ENCODE results near the gene PLA2G2D.

Gene PLA2G2D

DNA sequence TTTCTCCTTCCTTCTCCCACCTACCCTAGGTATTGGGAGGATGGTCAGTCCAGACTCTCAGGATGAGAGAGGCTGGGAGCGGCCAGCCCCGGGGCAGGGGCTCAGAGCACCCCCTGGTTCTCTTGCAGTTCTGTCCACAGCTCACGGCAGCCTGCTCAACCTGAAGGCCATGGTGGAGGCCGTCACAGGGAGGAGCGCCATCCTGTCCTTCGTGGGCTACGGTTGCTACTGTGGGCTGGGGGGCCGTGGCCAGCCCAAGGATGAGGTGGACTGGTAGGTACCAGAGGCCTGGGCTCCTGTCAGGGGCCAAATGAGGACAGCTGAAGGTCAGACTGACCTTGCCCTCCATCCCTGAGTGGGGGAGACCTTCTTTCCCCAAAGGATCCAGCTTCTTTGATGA, 24.0 kb upstream of the PLA2G2D start:
- ATAC-seq = no peak
- no peak for TF ChIP-seq SNAI2 (CRISPR knock-in tag; IDR thresholded peaks at IDR 0.05)
- no peak for TF ChIP-seq ZFP30 (CRISPR knock-in tag; IDR thresholded peaks at IDR 0.05)
- TF ChIP-seq ZNF70 (CRISPR knock-in tag; IDR thresholded peaks at IDR 0.05) = no peak
- TF ChIP-seq PPARA (CRISPR knock-in tag; IDR thresholded peaks at IDR 0.05; ENCODE audit: borderline replicate concordance) = no peak
- no peak for TF ChIP-seq PATZ1 (CRISPR knock-in tag; IDR thresholded peaks at IDR 0.05; ENCODE audit: borderline replicate concordance)
- no peak for TF ChIP-seq ZC3H10 (CRISPR knock-in tag; IDR thresholded peaks at IDR 0.05)
- TF ChIP-seq POU6F1 (CRISPR knock-in tag; IDR thresholded peaks at IDR 0.05; ENCODE audit: borderline replicate concordance, low read depth) = no peak
- no peak for TF ChIP-seq ZNF565 (CRISPR knock-in tag; conservative IDR thresholded peaks at IDR 0.05; ENCODE audit: low read depth)
- TF ChIP-seq ZNF8 (CRISPR knock-in tag; IDR thresholded peaks at IDR 0.05) = no peak
- TF ChIP-seq ZFP3 (CRISPR knock-in tag; IDR thresholded peaks at IDR 0.05) = no peak
- TF ChIP-seq OSR1 (CRISPR knock-in tag; IDR thresholded peaks at IDR 0.05) = no peak
- TF ChIP-seq TOX (CRISPR knock-in tag; IDR thresholded peaks at IDR 0.05; ENCODE audit: borderline replicate concordance) = no peak
- TF ChIP-seq CSDC2 (CRISPR knock-in tag; IDR thresholded peaks at IDR 0.05) = no peak
- TF ChIP-seq CSRNP3 (CRISPR knock-in tag; IDR thresholded peaks at IDR 0.05) = no peak
- TF ChIP-seq CREB5 (CRISPR knock-in tag; IDR thresholded peaks at IDR 0.05; ENCODE audit: low read depth) = no peak
- no peak for TF ChIP-seq BACH2 (CRISPR knock-in tag; IDR thresholded peaks at IDR 0.05; ENCODE audit: borderline replicate concordance)
- no peak for TF ChIP-seq RARB (CRISPR knock-in tag; IDR thresholded peaks at IDR 0.05)
- TF ChIP-seq ARNTL (CRISPR knock-in tag; IDR thresholded peaks at IDR 0.05; ENCODE audit: borderline replicate concordance, low read depth) = no peak
- TF ChIP-seq TSHZ2 (CRISPR knock-in tag; IDR thresholded peaks at IDR 0.05) = no peak
- no peak for TF ChIP-seq ISL1 (CRISPR knock-in tag; IDR thresholded peaks at IDR 0.05)

GRCh38 chr1:20142001-20142710, 22.8 kb upstream of the PLA2G2D start:
- no peak for ATAC-seq
- TF ChIP-seq RARB (CRISPR knock-in tag; IDR thresholded peaks at IDR 0.05) (no peak), SNAI2 (CRISPR knock-in tag; IDR thresholded peaks at IDR 0.05) (no peak), ISL1 (CRISPR knock-in tag; IDR thresholded peaks at IDR 0.05) (no peak), POU6F1 (CRISPR knock-in tag; IDR thresholded peaks at IDR 0.05; ENCODE audit: borderline replicate concordance, low read depth) (no peak), ZNF70 (CRISPR knock-in tag; IDR thresholded peaks at IDR 0.05) (no peak), ZFP30 (CRISPR knock-in tag; IDR thresholded peaks at IDR 0.05) (no peak), PPARA (CRISPR knock-in tag; IDR thresholded peaks at IDR 0.05; ENCODE audit: borderline replicate concordance) (no peak), TOX (CRISPR knock-in tag; IDR thresholded peaks at IDR 0.05; ENCODE audit: borderline replicate concordance) (no peak), ESRRG (CRISPR knock-in tag; IDR thresholded peaks at IDR 0.05) (no peak), OSR1 (CRISPR knock-in tag; IDR thresholded peaks at IDR 0.05) (no peak), TSHZ2 (CRISPR knock-in tag; IDR thresholded peaks at IDR 0.05) (no peak), GLIS3 (CRISPR knock-in tag; IDR thresholded peaks at IDR 0.05) (no peak), ZNF8 (CRISPR knock-in tag; IDR thresholded peaks at IDR 0.05) (no peak)
